OCI-LY1 (cell line): ENCODE data around the gene GRIK2.

ENCODE experiments used
- H2AFZ ChIP-seq: fragments of 200-600 bp; sonication (generic), shearing (Covaris generic); 2 replicates; pipeline ENCODE4 v1.6.0; 2014; ENCODE audit warnings: antibody characterized with exemption, mild to moderate bottlenecking, low read length
- H3F3A ChIP-seq: fragments of 200-600 bp; sonication (generic), shearing (Covaris generic); 2 replicates; pipeline ENCODE4 v1.6.0; 2014; ENCODE audit warnings: mild to moderate bottlenecking, antibody characterized with exemption, low read length, moderate library complexity; ENCODE audit not compliant: insufficient read depth
- H3K27ac ChIP-seq: fragments of 200-600 bp; sonication (generic); 2 replicates; pipeline ENCODE4 v1.5.1; 2014; ENCODE audit warnings: low read length, mixed run types, mild to moderate bottlenecking, low read depth; ENCODE audit not compliant: poor library complexity, severe bottlenecking
- H3K27me3 ChIP-seq: fragments of 200-600 bp; sonication (generic); 2 replicates; pipeline ENCODE4 v1.6.0; 2014; ENCODE audit warnings: antibody characterized with exemption, mild to moderate bottlenecking, low read length, moderate library complexity; ENCODE audit not compliant: insufficient read depth
- H3K36me3 ChIP-seq: fragments of 200-600 bp; sonication (generic); 2 replicates; pipeline ENCODE4 v1.6.1; 2014; ENCODE audit warnings: mild to moderate bottlenecking, antibody characterized with exemption, low read length, moderate library complexity, mixed read lengths; ENCODE audit not compliant: insufficient read depth
- H3K4me1 ChIP-seq: fragments of 200-600 bp; sonication (generic); 2 replicates; pipeline ENCODE4 v1.5.1; 2014; ENCODE audit warnings: mild to moderate bottlenecking, low read length, moderate library complexity; ENCODE audit not compliant: insufficient read depth, severe bottlenecking
- H3K4me2 ChIP-seq: fragments of 200-600 bp; sonication (generic), shearing (Covaris generic); 2 replicates; pipeline ENCODE4 v1.6.1; 2014; ENCODE audit warnings: low read length
- H3K4me3 ChIP-seq: fragments of 200-600 bp; sonication (generic); 2 replicates; pipeline ENCODE4 v1.5.1; 2014; ENCODE audit warnings: low read length, low read depth, mild to moderate bottlenecking, mixed read lengths; ENCODE audit not compliant: poor library complexity, severe bottlenecking
- H3K79me2 ChIP-seq: fragments of 200-600 bp; shearing (Covaris generic); 2 replicates; pipeline ENCODE4 v1.6.1; 2016; ENCODE audit warnings: mixed run types, low read length, mixed read lengths; ENCODE audit not compliant: insufficient read depth
- H3K9ac ChIP-seq: fragments of 200-600 bp; sonication (generic), shearing (Covaris generic); 2 replicates; pipeline ENCODE4 v1.6.1; 2014; ENCODE audit warnings: mild to moderate bottlenecking, low read length, mixed read lengths
- H3K9me2 ChIP-seq: fragments of 200-600 bp; sonication (generic), shearing (Covaris generic); 2 replicates; pipeline ENCODE4 v1.6.1; 2014; ENCODE audit warnings: low read depth, mild to moderate bottlenecking, low read length, mixed read lengths
- H3K9me3 ChIP-seq: fragments of 200-600 bp; shearing (Covaris generic); 2 replicates; pipeline ENCODE4 v1.6.1; 2014; ENCODE audit warnings: low read length, mixed read lengths
- H4K20me1 ChIP-seq: fragments of 200-600 bp; sonication (generic), shearing (Covaris generic); 2 replicates; pipeline ENCODE4 v1.6.0; 2016; ENCODE audit warnings: mild to moderate bottlenecking, low read length; ENCODE audit not compliant: insufficient read depth
- EZH2 ChIP-seq: fragments of 200-600 bp; sonication (generic), shearing (Covaris generic); IDR thresholded peaks from 2 replicates; pipeline ENCODE4 v1.8.0; 2017; ENCODE audit warnings: borderline replicate concordance, mixed run types, mild to moderate bottlenecking, antibody characterized with exemption, low read length, moderate library complexity, mixed read lengths
- TF ChIP-seq, protein P1 (sequence below): fragments of 200-600 bp; sonication (generic), shearing (Covaris generic); IDR thresholded peaks from 2 replicates; pipeline ENCODE4 v1.5.1; 2017; ENCODE audit warnings: mild to moderate bottlenecking, antibody characterized with exemption, low read length, moderate library complexity, mixed read lengths

The GRIK2 gene

DNA sequence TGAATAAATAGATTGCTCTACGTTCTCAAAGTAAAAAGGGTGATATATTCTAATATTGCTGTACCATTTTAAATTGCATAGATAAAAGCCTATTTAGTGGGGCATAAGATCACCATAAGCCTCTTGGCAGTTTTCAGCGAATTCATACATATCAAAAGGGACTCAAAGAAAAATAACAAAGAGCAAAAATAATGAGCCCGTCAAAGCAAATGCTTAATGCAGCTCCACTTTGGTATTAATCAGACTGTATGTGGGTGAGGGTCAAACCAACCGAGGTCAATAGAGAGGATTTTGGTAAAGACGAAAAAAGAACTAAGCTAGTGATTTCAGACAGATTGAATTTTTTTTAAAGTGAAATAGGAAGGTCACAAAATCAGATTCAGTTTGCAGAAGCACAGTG, 598.8 kb downstream of the GRIK2 start:
- H3F3A ChIP-seq, result no peaks in the 10 kb centered on the region
- H2AFZ ChIP-seq, result no peak overlapping the region
- no peaks in the 10 kb centered on the region for H3K27me3 ChIP-seq
- no peaks in the 10 kb centered on the region for H3K9me3 ChIP-seq
- no peak overlapping the region for H3K9ac ChIP-seq
- H3K27ac ChIP-seq, result no peak overlapping the region
- no peaks in the 10 kb centered on the region for H3K79me2 ChIP-seq
- no peaks in the 10 kb centered on the region for H3K9me2 ChIP-seq
- no peaks in the 10 kb centered on the region for H4K20me1 ChIP-seq
- no peak for TF ChIP-seq EZH2
- TF ChIP-seq, protein P1, sequence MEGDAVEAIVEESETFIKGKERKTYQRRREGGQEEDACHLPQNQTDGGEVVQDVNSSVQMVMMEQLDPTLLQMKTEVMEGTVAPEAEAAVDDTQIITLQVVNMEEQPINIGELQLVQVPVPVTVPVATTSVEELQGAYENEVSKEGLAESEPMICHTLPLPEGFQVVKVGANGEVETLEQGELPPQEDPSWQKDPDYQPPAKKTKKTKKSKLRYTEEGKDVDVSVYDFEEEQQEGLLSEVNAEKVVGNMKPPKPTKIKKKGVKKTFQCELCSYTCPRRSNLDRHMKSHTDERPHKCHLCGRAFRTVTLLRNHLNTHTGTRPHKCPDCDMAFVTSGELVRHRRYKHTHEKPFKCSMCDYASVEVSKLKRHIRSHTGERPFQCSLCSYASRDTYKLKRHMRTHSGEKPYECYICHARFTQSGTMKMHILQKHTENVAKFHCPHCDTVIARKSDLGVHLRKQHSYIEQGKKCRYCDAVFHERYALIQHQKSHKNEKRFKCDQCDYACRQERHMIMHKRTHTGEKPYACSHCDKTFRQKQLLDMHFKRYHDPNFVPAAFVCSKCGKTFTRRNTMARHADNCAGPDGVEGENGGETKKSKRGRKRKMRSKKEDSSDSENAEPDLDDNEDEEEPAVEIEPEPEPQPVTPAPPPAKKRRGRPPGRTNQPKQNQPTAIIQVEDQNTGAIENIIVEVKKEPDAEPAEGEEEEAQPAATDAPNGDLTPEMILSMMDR, result no peak
- no peak overlapping the region for H3K4me2 ChIP-seq
- no peaks in the 10 kb centered on the region for H3K4me1 ChIP-seq
- H3K36me3 ChIP-seq, result no peaks in the 10 kb centered on the region
- H3K4me3 ChIP-seq, result no peak overlapping the region

DNA sequence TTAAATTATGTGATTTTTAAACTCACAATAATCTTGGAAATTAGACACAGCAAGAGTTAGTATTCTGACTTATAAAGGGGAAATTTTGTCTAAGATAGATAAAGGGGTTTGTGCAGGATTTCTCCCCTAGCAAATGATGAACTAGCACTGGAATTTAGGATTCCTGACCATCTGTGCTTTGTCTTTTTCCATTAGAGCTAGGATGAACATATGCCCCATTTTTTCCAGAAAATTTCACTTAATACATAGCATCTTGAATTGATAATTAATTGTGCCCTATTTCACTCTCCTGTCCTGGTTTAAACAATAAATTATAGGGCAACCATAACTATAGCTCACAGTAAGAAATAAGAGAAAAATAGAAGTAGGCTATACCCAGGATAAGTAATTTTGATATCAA, 601.0 kb downstream of the GRIK2 start:
- H2AFZ ChIP-seq, result no peak overlapping the region

DNA sequence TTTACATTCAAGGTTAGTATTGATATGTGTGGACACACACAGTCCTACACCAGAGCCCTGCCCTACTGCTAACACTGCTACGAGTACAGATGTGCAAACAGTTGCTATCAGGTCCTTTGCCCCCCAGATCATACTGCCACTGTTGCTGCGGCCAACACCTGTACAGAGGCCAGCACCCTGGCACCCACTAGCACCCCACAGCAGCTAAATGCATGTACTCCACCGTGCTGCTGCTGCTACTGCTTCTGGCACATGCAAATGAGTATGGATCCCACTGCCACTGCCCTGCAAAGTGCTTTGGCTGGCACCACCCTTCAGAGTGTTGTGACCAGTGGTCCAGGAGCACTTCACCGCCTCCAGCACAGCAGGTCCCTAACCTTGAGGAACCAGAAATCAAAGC, 621.9 kb downstream of the GRIK2 start:
- Histone ChIP-seq H3K9me2 (no peaks in the 10 kb centered on the region), H3F3A (no peaks in the 10 kb centered on the region), H3K4me3 (no peak overlapping the region), H3K4me2 (no peak overlapping the region), H3K4me1 (no peaks in the 10 kb centered on the region), H3K36me3 (no peaks in the 10 kb centered on the region), H3K79me2 (no peaks in the 10 kb centered on the region), H2AFZ (no peak overlapping the region), H4K20me1 (no peaks in the 10 kb centered on the region), H3K27ac (no peak overlapping the region), H3K9me3 (no peaks in the 10 kb centered on the region), H3K9ac (no peak overlapping the region), H3K27me3 (no peaks in the 10 kb centered on the region)
- TF ChIP-seq, protein P1, result no peak
- no peak for TF ChIP-seq EZH2

More for the DNA sequence above, 601.0 kb downstream of the GRIK2 start:
- Histone ChIP-seq H3K4me1 (no peaks in the 10 kb centered on the region), H3F3A (no peaks in the 10 kb centered on the region), H3K27ac (no peak overlapping the region), H3K36me3 (no peaks in the 10 kb centered on the region), H3K9ac (no peak overlapping the region), H3K79me2 (no peaks in the 10 kb centered on the region), H3K9me2 (no peaks in the 10 kb centered on the region), H3K4me2 (no peak overlapping the region), H4K20me1 (no peaks in the 10 kb centered on the region), H3K9me3 (no peaks in the 10 kb centered on the region), H3K27me3 (no peaks in the 10 kb centered on the region), H3K4me3 (no peak overlapping the region)
- TF ChIP-seq, protein P1, result no peak
- no peak for TF ChIP-seq EZH2
